ENCODE measurements around the gene CHAD.

DNA sequence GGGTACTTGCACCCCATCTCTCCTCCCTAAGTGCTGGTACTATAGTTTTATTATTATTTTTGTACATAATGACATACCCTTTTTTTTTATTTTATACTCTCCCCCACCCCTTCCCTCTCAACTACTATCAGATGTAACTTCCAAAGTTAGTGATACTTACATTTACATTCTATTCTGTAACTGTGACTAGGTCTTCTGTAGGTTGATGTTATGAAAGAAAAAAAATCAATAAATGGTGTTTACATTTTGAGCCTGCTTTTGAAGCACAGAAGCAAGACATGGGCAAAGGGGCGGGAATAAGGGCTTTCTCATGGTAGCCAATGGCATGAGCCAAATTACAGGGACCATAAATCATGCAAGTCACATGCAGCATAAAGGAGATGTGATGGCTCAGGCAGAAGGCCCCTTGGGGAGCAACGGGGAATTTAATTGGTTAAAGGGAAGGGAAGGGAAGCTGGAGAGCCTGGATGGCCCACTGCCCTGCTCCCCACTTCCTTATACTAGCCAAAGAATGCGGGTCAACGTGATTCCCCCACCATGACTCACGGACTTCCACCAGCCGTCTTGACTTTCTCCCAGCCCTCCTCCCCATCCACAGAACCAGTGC lies 45.0 kb downstream of the CHAD start:
- TF ChIP-seq POLR2A (IDR thresholded peaks at IDR 0.05) = no peak
- TF ChIP-seq, protein P1, sequence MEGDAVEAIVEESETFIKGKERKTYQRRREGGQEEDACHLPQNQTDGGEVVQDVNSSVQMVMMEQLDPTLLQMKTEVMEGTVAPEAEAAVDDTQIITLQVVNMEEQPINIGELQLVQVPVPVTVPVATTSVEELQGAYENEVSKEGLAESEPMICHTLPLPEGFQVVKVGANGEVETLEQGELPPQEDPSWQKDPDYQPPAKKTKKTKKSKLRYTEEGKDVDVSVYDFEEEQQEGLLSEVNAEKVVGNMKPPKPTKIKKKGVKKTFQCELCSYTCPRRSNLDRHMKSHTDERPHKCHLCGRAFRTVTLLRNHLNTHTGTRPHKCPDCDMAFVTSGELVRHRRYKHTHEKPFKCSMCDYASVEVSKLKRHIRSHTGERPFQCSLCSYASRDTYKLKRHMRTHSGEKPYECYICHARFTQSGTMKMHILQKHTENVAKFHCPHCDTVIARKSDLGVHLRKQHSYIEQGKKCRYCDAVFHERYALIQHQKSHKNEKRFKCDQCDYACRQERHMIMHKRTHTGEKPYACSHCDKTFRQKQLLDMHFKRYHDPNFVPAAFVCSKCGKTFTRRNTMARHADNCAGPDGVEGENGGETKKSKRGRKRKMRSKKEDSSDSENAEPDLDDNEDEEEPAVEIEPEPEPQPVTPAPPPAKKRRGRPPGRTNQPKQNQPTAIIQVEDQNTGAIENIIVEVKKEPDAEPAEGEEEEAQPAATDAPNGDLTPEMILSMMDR (IDR thresholded peaks at IDR 0.05) = no peak

Measured in body of pancreas (tissue), 4 donors.